Embryonic facial prominence (tissue), 1 donor: Measurements from ENCODE around the gene LDAH.

Experiments used
- DNase-seq: peaks from one replicate; pipeline ENCODE4 v3.0.0-alpha.2; 2016; ENCODE audit errors: extremely low spot score

LDAH gene

DNA sequence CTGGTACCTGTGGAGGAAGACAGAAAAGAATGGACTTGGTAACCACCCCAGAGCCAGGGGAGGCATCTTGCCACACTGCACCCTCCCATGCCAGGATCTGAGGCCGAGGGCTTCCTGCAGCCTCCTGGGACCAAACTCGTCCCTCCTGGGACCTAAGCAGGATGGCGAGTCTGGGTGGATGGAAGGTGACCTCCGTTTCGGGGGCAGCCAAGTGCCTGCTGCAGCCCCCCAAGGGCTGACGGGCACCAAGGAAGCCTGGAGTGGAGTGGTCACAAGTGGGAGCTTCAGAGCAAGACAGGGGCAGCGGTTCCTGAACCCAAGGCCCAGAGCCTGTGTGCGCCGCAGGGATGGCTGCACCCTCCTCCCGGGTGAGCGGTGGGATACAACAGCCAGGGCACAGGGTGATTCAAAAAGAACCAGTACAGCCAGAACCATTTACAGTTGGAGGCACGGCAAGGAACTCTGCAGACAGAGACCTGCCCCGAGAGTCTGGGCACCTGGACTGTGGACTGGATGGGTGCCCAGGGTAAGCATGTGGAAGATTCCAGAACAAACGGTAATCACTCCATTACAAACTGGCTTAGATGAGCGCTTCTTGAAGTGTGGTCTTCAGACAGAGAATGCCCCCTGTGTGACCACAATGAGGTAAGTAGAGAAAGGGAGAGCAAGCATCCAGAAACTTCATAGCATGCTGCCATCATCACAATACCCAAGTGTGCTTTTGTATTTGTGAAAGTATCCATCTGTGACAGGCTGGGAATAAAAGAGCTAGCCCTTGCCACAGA is 184.1 kb downstream of the LDAH start:
- no peak for DNase-seq

DNA sequence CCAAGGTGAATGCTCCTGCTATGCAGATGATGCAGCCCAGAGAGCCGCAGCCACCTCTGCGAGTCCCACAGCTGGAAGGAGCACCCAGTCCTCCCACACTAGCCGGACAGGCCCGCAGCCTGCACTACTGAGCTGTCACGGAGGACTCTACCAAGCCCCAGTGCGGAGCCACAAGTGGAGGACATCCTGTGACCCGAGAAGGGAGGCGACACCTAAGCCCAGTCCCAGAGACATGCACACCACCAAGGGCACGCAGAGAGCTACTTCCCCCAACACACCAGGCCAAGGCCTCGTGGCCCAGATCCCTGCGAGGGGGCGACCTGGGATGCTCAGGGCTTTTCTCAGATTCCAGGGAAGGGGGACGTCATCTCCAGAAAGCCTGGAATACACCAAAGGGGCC is 184.9 kb downstream of the LDAH start:
- DNase-seq: no peak

DNA sequence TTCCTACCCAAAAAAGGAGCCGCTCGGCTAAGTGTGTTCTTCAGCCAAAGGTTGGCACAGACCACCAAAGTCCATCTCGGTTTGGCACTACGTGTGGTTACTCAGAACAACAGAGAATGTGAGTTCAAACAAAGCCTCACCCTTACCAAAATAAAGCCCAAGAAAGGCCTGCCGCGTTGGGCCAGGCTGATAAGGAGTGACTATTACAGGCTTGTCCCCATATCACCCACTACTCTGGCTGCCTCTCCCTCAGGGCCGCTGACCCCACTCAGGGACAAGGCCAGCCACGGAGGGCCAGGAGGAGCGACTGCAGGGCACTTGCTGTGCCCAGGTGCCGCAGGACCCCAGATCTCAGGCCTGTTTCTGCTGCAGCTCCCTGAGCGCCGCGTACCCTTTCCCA is 185.8 kb downstream of the LDAH start:
- DNase-seq: no peak

DNA sequence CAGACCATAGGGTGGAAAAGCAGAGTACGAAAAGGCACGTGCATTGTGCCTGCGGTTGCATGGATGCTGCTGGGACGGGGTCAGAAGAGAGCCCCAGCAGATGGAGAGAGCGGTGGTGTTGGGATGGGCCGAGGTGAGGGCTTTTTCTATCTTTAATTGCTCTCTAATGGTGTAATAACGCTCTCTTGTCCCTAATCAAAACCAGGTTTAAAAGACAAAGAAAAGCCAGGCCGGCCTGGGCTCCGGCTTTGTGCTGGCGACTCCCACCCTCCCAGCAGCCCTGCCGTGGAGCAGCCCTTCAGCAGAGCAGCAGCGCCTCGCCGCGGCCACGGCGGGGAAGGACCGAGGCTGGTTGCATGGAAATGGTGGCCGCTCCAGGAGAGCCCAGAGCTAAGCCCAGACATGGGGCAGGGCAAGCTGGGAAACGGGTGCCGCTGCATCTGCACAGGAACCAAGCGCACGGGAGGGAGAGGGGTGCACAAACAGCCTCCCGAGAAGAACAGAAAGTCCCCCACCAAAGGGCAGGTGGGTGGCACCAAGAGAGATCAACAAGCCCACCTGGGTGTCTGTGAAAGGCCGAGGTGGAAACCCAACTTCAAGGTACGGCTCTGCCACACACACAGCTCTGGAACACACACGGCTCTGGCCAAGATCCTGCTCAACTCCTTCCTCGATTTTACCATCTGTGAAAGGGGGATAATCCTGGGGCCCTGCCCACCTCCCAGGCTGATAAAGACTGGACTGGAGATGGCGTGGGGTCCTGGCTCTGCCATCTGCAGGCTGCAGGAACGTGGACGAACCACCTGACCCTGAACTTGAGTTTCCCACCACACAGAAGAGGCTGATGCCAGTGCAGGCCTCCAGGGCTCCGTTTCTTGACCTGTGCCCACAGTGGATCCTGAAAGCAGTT is 187.0 kb downstream of the LDAH start:
- DNase-seq: peak; percentile 70

DNA sequence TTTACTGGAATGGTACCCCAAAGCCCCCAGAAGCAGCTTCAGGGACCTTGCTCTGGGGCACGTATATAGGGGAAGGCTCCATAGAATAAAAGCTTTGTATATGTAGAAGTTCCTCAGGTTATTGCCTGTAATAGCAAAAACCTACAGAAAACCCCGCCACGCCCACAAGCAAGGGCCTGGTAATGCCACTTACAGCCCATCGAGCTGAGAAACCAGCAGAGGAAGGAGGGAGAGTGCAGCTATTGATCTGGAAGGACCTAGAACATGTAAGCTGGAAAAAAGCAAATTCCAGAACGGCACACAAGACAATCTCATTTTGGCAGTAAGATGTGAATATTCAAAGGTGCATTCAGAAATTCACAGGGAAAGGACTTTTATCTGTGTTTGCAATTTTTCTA is 187.8 kb downstream of the LDAH start:
- no peak for DNase-seq

DNA sequence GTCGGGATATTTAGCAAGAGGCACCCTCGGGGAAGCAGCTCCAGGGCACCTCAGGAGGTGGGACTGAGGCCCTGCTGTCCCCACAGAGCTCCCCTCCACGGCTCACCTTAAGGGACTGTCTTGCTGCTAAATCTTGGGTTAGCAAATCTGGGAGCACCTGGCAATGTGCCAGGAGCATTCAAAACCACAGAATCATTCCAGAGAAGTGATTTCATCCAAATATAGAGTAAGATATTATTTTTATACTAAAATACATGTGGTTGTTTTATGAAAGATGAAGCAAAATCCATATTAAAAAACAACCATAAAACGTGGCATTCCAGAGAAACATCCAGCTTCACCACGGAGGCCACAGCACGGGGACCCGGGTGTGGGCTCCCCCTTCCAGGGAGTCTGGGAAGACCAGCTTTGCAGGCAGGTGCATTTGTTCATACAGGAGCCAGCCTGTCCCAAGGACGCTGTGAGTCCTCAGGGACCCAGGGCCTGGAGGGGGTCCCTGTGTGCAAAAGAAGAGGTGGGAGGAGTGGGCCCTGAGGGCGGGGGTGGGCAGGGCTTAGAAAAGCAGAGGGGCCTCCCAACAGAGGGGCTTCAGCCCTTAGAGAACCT is 188.3 kb downstream of the LDAH start:
- peak; percentile 38 for DNase-seq
